GM12875 (cell line): ENCODE results near the gene PDE8A.

ENCODE experiments used
- H3K4me3 ChIP-seq: one replicate; pipeline ENCODE4 v1.5.1; 2011; ENCODE audit warnings: low read depth, low read length, control low read depth
- TF ChIP-seq, protein P1 (sequence below): IDR thresholded peaks from 2 replicates; pipeline ENCODE4 v1.5.1; 2011; ENCODE audit warnings: low read depth, mild to moderate bottlenecking, control low read depth, inconsistent platforms, low read length, moderate library complexity, borderline replicate concordance; ENCODE audit not compliant: insufficient read depth

PDE8A gene

DNA sequence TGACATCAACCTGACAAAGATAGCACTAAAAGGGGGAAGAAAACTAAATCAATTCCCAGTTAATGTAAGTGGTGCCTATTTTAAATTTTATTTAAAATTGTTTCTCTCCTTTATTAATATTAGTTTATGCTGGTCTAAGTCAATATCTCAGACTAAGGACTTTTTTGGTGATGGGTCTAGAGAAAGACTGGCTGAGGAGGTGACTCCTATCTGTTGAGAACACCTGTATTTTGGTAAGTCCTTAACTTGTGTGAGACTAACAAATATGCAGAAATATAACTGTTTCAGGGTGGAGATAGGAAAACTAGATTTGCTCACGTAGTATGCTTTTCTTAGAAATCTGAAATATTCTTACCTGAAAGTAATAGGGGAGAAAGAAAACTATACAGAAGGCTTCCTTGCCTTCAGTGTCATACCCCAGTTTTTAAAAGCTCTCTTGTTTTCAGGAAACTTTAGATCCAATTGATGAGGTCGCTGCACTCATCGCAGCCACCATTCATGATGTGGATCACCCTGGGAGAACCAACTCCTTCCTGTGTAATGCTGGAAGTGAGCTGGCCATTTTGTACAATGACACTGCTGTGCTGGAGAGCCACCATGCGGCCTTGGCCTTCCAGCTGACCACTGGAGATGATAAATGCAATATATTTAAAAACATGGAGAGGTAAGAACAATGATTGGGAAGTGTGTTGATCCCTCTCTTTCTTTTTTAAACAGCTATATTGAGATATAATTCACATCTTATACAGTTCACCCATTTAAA is 138.9 kb downstream of the PDE8A start:
- no peak overlapping the region for H3K4me3 ChIP-seq
- TF ChIP-seq, protein P1, sequence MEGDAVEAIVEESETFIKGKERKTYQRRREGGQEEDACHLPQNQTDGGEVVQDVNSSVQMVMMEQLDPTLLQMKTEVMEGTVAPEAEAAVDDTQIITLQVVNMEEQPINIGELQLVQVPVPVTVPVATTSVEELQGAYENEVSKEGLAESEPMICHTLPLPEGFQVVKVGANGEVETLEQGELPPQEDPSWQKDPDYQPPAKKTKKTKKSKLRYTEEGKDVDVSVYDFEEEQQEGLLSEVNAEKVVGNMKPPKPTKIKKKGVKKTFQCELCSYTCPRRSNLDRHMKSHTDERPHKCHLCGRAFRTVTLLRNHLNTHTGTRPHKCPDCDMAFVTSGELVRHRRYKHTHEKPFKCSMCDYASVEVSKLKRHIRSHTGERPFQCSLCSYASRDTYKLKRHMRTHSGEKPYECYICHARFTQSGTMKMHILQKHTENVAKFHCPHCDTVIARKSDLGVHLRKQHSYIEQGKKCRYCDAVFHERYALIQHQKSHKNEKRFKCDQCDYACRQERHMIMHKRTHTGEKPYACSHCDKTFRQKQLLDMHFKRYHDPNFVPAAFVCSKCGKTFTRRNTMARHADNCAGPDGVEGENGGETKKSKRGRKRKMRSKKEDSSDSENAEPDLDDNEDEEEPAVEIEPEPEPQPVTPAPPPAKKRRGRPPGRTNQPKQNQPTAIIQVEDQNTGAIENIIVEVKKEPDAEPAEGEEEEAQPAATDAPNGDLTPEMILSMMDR: no peak

DNA sequence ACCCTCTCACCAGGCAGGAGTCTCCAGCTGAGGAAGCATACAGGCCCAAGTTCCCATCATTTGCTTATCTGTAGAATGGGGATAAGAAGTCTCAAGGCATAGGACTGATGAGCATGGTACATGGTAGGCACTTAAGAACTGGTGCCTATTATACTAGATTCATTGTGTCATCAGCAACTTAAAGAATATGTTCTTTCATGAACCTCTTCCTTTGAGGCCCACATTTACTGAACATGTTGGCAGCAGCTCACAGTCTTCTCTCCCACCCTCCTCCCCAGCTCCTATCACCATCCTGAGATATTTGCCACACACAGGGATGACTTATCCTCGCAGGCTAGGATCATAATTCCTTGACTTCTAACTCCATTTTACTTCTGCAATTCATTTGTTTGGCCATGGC is 142.5 kb downstream of the PDE8A start:
- no peak overlapping the region for H3K4me3 ChIP-seq
- TF ChIP-seq, protein P1: no peak

DNA sequence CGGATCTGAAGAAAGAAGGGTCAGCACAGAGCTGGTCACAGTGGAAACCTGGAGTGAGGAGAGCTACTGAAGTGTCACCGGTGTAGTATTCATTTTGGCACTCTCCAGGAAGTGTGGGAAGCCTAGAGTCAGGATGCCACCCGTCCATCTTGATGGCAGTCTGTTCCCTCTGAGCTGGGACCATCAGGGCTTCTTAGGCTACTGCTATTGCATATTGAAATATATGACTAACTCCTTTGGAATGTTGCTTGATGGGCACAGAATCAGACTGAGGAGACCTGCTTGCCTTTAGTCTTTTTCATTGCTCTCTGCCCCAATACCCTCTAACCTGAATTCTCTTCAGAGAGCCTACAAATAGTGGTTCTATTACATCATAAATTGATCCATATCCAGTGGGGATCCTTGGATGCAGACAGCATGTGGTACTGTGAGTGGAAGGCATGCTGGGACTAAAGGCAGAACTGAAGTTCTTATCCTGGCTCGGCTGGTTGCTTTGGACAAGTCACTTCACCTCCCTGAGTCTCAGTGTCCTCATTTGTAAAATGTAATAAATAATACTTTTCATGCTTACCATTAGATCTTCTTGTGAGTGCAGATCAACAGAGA is 143.5 kb downstream of the PDE8A start:
- TF ChIP-seq, protein P1: no peak
- H3K4me3 ChIP-seq: no peak overlapping the region

DNA sequence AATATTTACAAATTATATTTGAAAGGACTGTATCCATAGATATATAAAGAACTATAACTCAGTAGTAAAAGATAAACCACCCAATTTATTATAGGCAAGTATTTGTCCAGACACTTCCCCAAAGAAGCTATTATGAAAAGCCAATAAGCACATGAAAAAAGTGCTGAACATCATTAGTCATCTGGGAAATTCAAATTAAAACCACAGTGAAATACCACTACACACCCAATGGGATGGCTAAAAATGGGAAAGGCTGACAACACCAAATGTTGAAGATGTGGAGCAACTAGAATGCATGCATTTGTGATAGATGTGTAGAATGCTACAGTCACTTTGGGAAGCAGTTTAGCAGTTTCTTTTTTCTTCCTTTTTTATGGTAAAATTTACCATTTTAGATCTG is 147.0 kb downstream of the PDE8A start:
- TF ChIP-seq, protein P1: no peak
- no peak overlapping the region for H3K4me3 ChIP-seq

DNA sequence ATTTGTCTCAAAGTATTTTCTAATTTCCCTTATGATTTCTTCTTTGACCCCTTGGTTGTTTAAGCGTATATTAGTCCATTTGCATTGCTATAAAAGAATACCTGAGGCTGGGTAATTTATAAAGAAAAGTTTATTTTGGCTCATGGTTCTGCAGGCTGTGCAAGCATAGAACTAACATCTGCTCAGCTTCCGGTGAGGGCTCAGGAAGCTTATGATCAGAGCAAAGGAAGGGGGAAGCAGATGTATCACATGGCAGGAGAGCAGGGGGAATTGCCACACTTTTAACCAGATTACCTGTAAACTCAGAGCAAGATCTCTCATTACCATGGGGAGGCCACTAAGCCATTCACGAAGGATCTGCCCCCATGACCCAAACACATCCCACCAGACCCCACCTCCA is 148.2 kb downstream of the PDE8A start:
- TF ChIP-seq, protein P1: no peak
- H3K4me3 ChIP-seq: no peak overlapping the region

DNA sequence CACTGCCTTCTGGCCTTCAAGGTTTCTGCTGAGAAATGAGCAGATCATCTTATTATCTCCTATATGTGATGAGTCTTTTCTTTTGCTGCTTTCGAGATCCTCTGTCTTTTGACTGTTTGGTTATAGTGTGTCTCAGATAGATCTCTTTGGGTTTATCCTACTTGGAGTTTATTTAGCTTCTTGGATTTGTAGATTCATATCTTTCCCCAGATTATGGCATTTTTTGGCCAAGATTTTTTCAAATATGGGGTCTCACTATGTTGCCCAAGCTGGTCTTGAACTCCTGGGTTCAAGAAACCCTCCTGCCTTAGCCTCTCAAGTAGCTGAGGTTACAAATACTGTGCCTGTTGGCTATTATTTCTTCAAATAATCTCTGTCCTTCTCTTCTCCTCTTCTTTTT is 150.3 kb downstream of the PDE8A start:
- TF ChIP-seq, protein P1: no peak
- no peak overlapping the region for H3K4me3 ChIP-seq

DNA sequence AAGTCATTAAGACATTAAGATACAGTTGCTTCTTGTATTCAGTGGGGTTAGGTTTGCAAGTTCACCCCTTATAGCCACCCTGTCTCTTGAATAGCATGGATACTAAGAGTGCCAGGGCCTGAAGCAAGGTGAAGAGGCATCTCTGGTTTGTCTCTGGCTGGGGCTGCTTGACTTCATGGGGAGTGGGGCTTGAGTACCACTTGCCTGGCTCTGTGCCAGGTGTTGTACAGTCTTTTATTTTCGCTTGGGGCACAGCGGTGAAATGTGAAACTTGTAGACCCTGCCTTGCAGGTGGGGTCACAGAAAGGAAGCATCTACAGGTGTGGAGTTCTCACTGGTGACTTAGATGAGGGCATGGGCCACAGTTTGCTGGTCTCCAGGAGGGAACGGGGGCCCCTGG is 152.1 kb downstream of the PDE8A start:
- no peak overlapping the region for H3K4me3 ChIP-seq
- TF ChIP-seq, protein P1: no peak
